HG03066 (cell line): ENCODE data around the gene PTPRZ1.

Experiments
- ATAC-seq: cut with Tn5 transposase; IDR thresholded peaks from one replicate; pipeline ENCODE4 v1.9.1; 2021; ENCODE audit warnings: low read depth; ENCODE audit not compliant: unreplicated experiment

Gene PTPRZ1

GRCh38 chr7:122094549-122094948 is 221.6 kb downstream of the PTPRZ1 start:
- no peak for ATAC-seq

DNA sequence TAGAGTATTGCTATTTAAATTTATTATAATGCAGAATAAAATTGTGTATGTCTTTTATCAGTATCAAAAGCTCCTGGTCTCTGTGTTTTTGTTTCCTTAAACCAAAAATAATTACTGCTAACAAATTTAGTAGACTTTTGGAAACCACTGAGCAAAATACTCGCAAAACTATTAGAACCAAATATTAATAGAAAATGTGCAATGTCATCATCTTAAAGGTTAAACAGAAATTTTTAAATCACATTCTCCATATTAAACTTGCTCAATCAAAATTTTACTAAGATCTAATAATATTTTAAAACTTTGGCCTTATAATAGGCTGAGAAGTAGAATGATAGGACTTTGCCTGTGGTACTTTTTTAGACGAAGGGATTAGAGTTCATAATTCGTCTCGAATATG is 222.7 kb downstream of the PTPRZ1 start:
- no peak for ATAC-seq

DNA sequence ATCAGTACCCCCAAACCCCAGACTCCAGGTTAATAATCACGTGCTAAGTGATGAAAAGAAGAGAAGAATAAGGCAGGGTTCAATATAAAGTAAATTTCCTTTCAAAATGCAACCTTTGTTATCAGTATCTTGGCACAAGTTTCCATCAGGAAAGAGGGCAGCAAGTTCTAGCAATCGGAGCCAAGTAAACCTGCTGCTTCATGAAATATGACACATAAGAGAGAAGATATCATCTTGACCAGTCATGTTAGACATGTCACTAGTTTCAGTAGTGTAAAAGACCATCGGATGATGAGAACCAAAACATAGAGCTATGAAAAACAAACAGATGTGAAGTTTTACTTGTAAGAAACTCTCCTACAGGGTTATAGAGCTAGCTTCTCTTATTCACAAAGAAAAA is 227.1 kb downstream of the PTPRZ1 start:
- no peak for ATAC-seq

DNA sequence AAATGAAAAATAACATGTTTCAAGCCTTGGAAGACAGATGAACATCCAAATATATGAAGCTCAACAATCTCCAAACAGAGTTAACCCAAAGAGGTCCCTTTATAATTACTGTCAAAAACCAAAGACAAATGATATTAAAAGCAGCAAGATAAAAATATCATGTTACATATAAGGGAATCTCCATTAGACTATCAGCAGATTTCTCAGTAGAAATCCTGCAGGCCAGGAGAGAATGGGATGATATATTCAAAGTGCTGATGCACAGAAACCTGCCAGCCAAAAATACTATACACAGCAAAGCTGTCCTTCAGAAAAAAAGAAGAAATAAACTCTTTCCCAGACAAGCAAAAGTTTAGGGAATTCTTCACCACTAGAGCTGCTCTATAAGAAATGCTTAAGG is 230.1 kb downstream of the PTPRZ1 start:
- no peak for ATAC-seq
